Measurements from ENCODE around the gene TADA2B.

GRCh38 chr4:7095611-7096155 lies 52.5 kb downstream of the TADA2B start:
- TF ChIP-seq POLR2A (IDR thresholded peaks at IDR 0.05; ENCODE audit: low read length) (no peak), GATA1 (IDR thresholded peaks at IDR 0.05; ENCODE audit: low read depth, low read length) (no peak)

All from erythroblast (primary cell).